HCT116 (cell line): ENCODE data around the gene BABAM2.

ENCODE experiments used
- CTCF ChIP-seq, 3 experiments: fragments of 200-600 bp in 1 of 3; sonication (generic) in 1 of 3; IDR thresholded peaks in 2 of 3; conservative IDR thresholded peaks in 1 of 3; 2 replicates each; pipeline ENCODE4 v1.5.1; 2012 to 2017; ENCODE audit warnings: low read depth in 2 of 3, low read length in 2 of 3, antibody characterized with exemption in 1 of 3, borderline replicate concordance in 1 of 3, control low read depth in 1 of 3, mild to moderate bottlenecking in 1 of 3, mixed read lengths in 1 of 3, mixed run types in 1 of 3, moderate library complexity in 1 of 3; ENCODE audit not compliant: insufficient read depth in 1 of 3
- EGR1 ChIP-seq: IDR thresholded peaks from 2 replicates; pipeline ENCODE4 v1.6.1; 2012; ENCODE audit warnings: low read depth
- EZH2 ChIP-seq: fragments of 200-600 bp; sonication (generic); IDR thresholded peaks from 2 replicates; pipeline ENCODE4 v1.6.1; 2017; ENCODE audit warnings: antibody characterized with exemption, mixed run types
- JUND ChIP-seq: IDR thresholded peaks from 2 replicates; pipeline ENCODE4 v1.6.1; 2012
- POLR2A ChIP-seq: IDR thresholded peaks from 2 replicates; pipeline ENCODE4 v1.7.0; 2011; ENCODE audit warnings: borderline replicate concordance; ENCODE audit not compliant: insufficient read depth, insufficient read length; ENCODE audit errors: extremely low read depth
- POLR2AphosphoS5 ChIP-seq: IDR thresholded peaks from 2 replicates; pipeline ENCODE4 v1.6.1; 2011; ENCODE audit warnings: mild to moderate bottlenecking, low read depth, low read length, moderate library complexity
- TCF7L2 ChIP-seq: IDR thresholded peaks from 2 replicates; pipeline ENCODE4 v1.7.0; 2011; ENCODE audit warnings: borderline replicate concordance, inconsistent platforms; ENCODE audit not compliant: insufficient read depth, insufficient read length; ENCODE audit errors: extremely low read depth
- YY1 ChIP-seq: IDR thresholded peaks from 2 replicates; pipeline ENCODE4 v1.6.1; 2011; ENCODE audit warnings: low read length, low read depth, moderate library complexity, mild to moderate bottlenecking; ENCODE audit not compliant: insufficient replicate concordance; ENCODE audit errors: extremely low read depth

- TF ChIP-seq CTCF (IDR thresholded peaks at IDR 0.05 in 2 of 3, conservative IDR thresholded peaks at IDR 0.05 in 1 of 3; ENCODE audit: borderline replicate concordance in 1 of 3, insufficient read depth in 1 of 3, low read depth in 2 of 3, low read length in 2 of 3) = no peak
- TF ChIP-seq EZH2 = no peak
- TF ChIP-seq POLR2A = no peak
- TF ChIP-seq JUND = no peak
- no peak for TF ChIP-seq TCF7L2
- TF ChIP-seq POLR2AphosphoS5 = no peak
- TF ChIP-seq EGR1 = no peak
- no peak for TF ChIP-seq YY1
Measured at GRCh38 chr2:28373854-28374253, 483.3 kb downstream of the BABAM2 start.
